Neural cell (in vitro differentiated cells): ENCODE data around the gene CCDC144A.
"Not testable (repeated sequence)": the region's sequence is repeated elsewhere in the genome, so short reads cannot be mapped to it uniquely, and the experiment has no call there.

ENCODE experiments used
- EP300 ChIP-seq: fragments of 450-650 bp; conservative IDR thresholded peaks from 2 replicates; pipeline ENCODE4 v1.6.1; 2014; ENCODE audit warnings: antibody characterized with exemption, mild to moderate bottlenecking, moderate library complexity; ENCODE audit not compliant: poor library complexity, severe bottlenecking
- EZH2 ChIP-seq: fragments of 200-600, 300-800 bp; shearing (Covaris generic), sonication (generic); IDR thresholded peaks from 2 replicates; pipeline ENCODE4 v1.6.1; 2014; ENCODE audit warnings: antibody characterized with exemption, low read length, borderline replicate concordance, mild to moderate bottlenecking; ENCODE audit not compliant: insufficient read depth, poor library complexity, severe bottlenecking
- MXI1 ChIP-seq: fragments of 450-650 bp; conservative IDR thresholded peaks from 2 replicates; pipeline ENCODE4 v1.6.1; 2014; ENCODE audit warnings: antibody characterized with exemption, mild to moderate bottlenecking; ENCODE audit not compliant: poor library complexity, severe bottlenecking
- POLR2AphosphoS5 ChIP-seq: IDR thresholded peaks from 2 replicates; pipeline ENCODE4 v1.6.1; 2012
- RAD21 ChIP-seq: fragments of 450-650 bp; conservative IDR thresholded peaks from 2 replicates; pipeline ENCODE4 v1.6.1; 2014; ENCODE audit warnings: antibody characterized with exemption, mild to moderate bottlenecking, moderate library complexity
- SMC3 ChIP-seq: fragments of 450-650 bp; conservative IDR thresholded peaks from 2 replicates; pipeline ENCODE4 v1.6.1; 2014; ENCODE audit warnings: antibody characterized with exemption, mild to moderate bottlenecking, moderate library complexity; ENCODE audit not compliant: poor library complexity
- TF ChIP-seq, protein P1 (sequence below): fragments of 450-650 bp; IDR thresholded peaks from 2 replicates; pipeline ENCODE4 v1.5.1; 2014; ENCODE audit warnings: antibody characterized with exemption, mild to moderate bottlenecking, moderate library complexity; ENCODE audit not compliant: poor library complexity, severe bottlenecking
- TF ChIP-seq, protein P2 (sequence below): IDR thresholded peaks from 2 replicates; pipeline ENCODE4 v1.6.1; 2012; ENCODE audit warnings: borderline replicate concordance

DNA sequence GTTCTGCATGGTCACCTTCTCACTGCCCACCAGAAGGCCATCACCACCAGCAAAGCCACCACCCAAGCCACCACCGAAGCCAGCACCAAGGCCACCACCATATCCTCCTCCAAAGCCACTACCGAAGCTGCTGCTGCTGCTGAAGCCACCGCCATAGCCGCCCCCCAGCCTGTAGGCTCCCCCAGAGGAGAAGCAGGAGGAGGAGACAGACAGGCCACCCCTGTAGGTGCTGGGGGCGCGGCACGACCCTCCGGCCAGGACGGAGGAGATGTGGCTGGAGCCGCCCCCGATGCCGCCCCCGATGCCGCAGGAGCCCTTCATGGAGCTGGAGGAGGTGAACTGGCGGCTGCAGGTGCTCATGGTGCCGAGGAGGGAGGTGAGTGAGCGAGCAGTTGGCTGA, 132.1 kb downstream of the CCDC144A start:
- not testable (repeated sequence) for TF ChIP-seq EP300, SMC3, RAD21, EZH2, POLR2AphosphoS5, MXI1
- TF ChIP-seq, protein P1, sequence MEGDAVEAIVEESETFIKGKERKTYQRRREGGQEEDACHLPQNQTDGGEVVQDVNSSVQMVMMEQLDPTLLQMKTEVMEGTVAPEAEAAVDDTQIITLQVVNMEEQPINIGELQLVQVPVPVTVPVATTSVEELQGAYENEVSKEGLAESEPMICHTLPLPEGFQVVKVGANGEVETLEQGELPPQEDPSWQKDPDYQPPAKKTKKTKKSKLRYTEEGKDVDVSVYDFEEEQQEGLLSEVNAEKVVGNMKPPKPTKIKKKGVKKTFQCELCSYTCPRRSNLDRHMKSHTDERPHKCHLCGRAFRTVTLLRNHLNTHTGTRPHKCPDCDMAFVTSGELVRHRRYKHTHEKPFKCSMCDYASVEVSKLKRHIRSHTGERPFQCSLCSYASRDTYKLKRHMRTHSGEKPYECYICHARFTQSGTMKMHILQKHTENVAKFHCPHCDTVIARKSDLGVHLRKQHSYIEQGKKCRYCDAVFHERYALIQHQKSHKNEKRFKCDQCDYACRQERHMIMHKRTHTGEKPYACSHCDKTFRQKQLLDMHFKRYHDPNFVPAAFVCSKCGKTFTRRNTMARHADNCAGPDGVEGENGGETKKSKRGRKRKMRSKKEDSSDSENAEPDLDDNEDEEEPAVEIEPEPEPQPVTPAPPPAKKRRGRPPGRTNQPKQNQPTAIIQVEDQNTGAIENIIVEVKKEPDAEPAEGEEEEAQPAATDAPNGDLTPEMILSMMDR, result not testable (repeated sequence)
- TF ChIP-seq, protein P2, sequence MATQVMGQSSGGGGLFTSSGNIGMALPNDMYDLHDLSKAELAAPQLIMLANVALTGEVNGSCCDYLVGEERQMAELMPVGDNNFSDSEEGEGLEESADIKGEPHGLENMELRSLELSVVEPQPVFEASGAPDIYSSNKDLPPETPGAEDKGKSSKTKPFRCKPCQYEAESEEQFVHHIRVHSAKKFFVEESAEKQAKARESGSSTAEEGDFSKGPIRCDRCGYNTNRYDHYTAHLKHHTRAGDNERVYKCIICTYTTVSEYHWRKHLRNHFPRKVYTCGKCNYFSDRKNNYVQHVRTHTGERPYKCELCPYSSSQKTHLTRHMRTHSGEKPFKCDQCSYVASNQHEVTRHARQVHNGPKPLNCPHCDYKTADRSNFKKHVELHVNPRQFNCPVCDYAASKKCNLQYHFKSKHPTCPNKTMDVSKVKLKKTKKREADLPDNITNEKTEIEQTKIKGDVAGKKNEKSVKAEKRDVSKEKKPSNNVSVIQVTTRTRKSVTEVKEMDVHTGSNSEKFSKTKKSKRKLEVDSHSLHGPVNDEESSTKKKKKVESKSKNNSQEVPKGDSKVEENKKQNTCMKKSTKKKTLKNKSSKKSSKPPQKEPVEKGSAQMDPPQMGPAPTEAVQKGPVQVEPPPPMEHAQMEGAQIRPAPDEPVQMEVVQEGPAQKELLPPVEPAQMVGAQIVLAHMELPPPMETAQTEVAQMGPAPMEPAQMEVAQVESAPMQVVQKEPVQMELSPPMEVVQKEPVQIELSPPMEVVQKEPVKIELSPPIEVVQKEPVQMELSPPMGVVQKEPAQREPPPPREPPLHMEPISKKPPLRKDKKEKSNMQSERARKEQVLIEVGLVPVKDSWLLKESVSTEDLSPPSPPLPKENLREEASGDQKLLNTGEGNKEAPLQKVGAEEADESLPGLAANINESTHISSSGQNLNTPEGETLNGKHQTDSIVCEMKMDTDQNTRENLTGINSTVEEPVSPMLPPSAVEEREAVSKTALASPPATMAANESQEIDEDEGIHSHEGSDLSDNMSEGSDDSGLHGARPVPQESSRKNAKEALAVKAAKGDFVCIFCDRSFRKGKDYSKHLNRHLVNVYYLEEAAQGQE, result not testable (repeated sequence)
